HG03354 (cell line): ENCODE results near the gene IRF2.

ENCODE experiments used
- ATAC-seq: cut with Tn5 transposase; IDR thresholded peaks from one replicate; pipeline ENCODE4 v1.9.1; 2021; ENCODE audit warnings: mild to moderate bottlenecking; ENCODE audit not compliant: unreplicated experiment, poor library complexity, severe bottlenecking

IRF2 gene

DNA sequence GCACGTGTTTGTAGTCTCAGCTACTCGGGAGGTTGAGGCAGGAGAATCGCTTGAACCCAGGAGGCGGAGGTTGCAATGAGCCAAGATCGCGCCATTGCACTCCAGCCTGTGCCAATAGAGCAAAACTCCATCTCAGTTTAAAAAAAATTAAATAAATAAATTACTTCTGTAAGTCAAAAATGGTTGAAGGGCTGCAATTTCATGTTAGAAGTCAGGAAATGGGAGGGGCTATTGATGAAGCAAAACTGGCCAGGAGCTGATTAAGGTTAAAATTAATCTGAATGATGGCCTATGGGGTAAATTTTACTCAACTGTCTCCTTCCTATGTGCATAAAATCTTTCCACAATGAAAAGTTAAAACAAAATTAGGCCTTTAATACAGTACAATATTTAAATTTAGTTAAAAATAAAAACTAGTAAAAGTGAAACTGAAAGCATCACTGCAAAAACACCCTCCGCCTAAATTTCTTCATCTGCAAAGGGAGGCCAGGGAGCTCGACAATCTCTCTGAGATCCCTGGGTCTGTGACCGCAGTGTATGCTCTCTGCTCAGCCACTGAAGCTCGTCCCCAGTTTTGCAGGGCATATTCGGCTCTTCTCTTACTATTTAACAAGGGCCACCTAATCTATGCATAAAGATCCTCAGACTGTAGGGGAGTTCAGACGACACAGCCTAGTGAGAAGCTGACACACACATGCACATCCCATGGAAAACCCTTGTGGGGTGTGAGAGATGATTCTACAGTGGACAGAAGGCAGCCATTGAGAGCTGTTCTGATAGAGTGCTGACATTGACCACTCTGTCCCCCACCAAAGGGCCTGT, 57.2 kb downstream of the IRF2 start:
- peak; percentile 61 for ATAC-seq

- ATAC-seq = no peak
Observed at GRCh38 chr4:184415071-184415470, 59.3 kb downstream of the IRF2 start.

DNA sequence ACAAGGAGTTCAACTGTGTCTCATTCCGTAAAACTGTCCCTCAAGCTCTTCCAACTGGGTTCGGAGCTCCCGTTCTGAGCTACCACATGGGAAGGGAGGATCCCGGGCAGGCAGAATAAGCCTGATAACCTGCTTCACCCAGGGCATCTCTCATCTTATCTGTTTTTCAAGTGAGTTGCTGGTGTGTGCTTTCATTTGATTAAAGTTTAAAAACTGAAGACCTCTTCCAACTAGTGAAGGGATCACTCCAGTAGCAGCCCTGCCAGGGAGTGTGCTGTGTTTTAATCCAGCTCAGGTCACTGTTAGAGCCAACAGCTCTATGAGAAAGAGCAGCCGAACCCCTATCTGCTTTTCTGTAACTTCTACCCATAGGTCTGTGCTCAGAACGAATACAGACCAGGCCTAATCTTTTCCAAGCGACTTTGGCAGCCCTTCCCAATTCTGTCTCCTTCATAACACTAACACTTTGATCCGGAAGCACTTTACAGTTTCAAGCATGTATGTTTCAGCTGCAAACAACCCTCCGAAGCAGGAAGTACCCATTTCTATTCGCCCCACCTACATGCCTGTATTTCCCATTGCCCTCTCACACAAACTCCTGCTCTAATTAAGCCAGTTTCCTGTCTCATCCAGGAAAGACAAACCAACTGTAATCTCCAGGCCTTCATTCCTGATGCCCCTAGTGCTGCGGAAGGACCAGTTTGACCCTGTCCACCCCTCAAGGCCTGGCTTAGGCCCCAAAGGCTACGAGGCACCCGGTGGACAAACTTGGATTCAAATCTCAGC, 60.9 kb downstream of the IRF2 start:
- no peak for ATAC-seq

- ATAC-seq = no peak
Observed at GRCh38 chr4:184410748-184411147, 63.6 kb downstream of the IRF2 start.

DNA sequence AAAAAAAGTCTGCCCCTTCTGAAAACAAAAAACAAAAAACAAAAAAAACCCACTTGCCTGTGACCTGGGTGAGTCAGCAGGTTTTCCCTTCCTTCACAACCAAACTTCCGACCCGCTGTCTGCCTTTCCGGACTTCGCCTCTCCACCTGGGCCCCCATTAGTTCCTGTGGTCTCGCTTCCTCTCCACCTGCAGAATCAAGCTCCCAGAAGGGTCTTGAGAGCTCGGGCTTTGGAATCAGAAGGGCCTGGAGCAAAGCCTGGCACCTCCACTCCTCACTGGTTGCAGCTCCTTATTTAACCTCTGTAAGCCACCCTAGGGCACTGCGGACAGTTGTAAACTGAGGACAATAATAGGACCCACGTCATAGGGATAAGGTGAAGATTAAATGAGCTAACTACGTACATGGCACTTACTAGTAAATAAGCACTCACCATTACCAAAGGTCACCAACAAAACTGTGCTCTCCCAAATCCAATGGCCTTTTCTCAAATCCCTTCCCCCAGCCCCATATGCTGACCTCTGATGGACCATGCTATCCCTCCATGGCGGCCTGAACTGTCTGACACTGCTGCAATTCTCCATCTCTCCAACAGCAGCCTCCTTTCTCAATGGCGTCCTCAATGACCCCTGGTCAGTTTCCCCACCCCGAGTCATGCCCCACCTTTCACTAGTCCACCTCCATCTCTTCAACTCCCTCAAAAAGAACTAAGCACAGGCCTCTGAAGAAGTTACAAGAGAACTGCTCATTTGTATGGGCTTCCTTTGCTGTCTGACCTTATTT, 64.2 kb downstream of the IRF2 start:
- ATAC-seq = peak; percentile 65

DNA sequence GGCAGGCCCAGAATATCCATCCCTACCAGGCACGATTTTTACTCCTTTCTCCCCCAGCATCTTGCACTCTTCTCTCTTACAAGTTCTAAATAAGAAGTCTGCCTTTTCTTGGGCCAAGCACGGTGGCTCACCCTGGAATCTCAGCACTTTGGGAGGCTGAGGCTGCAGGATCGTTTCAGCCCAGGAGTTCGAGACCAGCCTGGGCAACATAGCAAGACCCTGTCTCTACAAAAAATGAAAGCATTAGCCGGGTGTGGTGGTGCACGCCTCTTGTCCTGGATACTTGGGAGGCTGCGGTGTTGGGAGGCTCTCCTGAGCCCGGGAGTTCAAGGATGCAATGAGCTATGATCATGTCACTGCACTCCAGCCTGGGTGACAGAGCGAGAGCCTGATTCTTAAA, 64.8 kb downstream of the IRF2 start:
- no peak for ATAC-seq

- no peak for ATAC-seq
Observed at GRCh38 chr4:184408684-184409081, 65.7 kb downstream of the IRF2 start.

- no peak for ATAC-seq
Observed at GRCh38 chr4:184408021-184408683, 66.2 kb downstream of the IRF2 start.

- no peak for ATAC-seq
Observed at GRCh38 chr4:184406958-184407391, 67.4 kb downstream of the IRF2 start.

DNA sequence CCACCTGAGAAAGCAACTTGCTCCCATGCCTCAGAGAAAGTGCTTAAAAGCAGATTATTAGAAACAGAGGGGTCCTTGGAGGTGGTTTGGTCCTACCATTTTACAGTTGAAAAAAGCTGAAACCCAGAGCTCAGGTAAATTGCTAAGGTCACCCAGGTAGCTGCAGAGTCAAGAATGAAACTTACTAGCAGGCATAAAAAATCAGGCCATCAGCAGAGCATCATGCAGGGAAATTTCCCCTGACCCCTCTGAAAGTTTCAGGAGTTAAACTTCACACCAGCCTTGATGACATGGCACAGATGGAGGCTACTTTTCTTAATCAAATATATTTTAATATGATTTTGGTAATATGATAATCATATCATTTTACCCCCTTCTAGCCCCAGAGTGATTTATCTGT, 70.3 kb downstream of the IRF2 start:
- ATAC-seq = no peak

DNA sequence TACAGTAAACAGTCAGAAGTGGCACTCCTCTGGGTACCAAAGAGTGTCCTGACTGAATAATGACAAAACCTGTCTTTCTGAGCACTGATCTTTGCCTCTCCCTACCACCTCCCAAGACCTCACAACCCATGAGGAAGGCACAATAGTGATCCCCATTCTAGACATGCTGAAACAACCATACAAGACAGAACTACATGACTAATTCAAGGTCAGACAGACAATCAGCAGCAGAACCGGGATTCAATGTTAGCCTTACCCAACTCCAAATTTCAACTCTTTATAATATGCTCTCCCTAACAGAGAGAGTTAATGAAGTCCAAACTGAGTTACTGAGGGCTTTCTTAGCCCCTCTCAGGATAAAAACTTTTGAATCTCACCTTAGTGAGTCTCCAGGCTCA, 71.0 kb downstream of the IRF2 start:
- no peak for ATAC-seq

DNA sequence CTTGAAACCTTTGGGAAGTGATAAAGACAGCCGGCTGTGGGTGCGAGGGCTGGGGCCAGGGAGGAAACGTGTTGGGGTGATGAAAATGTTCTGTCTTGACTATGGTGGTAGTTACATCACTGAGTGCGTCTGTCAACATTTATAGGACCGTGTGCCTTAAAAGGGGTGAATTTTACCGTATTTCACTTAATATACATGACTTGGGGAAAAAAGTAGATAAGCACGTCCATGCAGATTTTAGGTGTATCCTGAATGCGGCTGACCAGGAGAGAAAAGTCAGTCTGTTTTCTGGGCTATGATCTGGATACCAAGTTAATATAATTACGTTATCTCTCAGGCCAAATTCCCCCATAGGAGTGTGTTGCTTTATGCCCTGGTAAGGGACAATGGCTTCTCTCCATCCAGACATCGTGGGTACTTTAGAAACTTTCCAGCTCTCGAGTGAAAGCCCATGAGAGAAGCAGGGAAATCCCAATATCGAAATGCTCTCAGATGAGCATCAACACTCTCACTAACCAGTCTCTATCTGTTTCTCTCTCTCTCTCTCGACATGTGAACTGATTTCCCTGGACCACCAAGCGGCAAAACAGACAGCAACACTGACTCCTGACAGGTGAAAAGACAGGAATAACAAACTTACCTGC, 71.5 kb downstream of the IRF2 start:
- no peak for ATAC-seq

- no peak for ATAC-seq
Observed at GRCh38 chr4:184402239-184402638, 72.1 kb downstream of the IRF2 start.

DNA sequence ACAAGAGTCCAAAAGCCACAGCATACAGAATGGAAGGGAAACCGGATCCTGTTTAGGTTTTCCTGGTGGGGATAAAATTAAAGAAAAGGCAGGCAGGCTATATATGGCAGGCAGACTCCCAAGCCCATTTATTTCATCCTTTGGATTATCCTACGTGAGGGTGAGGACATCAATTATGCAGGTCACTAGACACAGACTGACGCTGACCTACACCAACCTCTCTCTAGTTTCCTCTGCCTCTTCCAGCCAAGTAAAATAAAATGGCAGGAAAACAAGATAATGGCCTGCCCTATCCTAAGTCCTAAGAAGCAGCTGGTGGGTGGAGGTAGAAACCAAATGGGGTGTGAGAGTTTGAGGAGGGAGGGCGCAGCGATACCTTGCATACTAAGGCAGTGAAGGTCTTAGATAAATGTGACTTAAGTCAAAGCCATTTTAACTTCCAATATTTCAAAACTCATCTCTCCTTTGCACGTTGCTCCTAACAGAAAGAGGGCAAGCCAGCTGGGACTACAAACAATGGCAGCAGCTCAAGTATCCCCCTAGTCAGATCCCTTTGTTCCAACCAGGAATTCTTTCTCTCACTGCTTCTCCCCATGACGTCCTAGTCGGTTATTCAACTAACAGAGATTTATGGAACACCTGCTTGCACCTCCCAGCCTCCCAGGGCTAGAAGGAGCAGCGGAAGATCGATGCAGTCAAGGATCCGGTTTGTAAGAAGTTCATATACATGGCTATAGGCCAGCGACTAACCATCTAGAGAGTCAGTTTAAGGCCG, 72.8 kb downstream of the IRF2 start:
- no peak for ATAC-seq

DNA sequence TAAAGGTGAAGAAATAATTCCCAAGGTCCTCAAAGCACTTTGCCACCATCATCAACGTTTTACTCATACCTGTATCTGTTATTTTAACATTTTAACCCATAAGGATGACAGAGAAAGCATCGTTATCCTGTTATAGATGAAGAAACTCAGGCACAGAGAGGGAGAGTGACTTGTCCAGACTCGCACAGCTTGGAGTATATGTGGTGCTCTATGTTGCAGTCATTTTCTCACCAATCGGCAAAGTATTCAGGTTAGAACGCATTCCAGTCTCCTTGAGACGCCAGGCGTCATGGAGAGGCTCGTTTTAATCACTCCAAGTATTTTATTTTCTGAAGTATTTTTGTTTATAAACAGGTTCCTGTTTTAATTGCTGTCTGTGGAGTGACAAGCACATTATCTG, 73.5 kb downstream of the IRF2 start:
- no peak for ATAC-seq

DNA sequence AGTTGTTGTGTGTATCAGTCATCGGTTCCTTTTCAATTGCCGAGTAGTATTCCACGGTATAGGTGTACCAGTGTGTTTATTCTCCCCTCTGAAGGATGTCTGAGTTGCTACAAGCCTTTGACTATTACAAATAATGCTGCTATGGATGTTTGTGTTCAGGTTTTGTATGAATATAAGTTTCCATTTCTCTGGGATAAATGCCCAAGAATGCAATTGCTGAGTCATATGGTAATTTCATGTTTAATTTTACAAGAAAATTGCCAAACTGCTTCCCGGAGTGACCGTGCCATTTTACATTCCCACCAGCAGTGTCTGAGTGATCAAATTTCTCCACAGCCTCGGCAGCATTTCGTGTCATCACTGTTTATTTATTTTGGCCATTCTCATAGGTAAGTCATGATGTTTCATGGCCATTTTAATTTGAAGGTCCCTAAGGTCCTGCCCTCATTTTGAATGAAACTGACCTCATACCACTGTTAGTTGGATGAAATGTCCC, 73.9 kb downstream of the IRF2 start:
- no peak for ATAC-seq

GRCh38 chr4:184399512-184399908, 74.8 kb downstream of the IRF2 start:
- no peak for ATAC-seq

DNA sequence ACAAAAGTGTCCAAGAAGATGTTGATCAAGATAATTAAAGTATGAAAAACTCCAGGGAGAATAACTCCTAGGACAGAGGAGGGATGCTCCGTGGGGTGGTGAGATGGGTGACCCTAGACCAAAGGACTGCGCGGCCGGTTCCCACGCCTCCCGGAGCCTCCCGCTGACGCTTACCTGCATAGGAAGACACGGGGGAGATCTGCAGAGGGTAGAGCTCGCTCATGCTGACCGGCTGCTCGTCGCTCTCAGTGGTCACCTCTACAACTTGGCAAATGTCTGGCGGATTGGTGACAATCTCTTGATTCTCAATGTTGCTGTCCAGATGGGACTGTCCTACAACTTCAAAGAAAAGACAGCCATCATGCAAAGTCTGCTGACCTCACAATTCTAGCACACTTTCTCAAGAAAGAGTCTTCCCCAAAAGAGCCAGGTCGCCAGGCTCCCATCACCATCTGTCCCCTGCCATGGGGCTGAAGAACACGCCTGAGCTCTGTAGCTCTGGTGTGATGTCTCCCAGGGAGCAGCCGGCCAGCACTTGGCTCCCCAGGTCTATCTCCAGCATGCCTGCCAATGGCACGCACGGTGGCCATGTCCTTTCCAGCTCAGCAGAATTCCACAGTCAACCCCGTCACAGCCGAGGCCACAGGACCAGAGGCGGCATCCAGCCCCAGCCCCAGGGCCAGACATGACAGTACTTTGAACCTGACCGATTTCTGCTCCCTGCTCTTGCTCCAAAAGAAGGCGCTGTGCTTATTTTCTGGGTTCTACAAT, 75.4 kb downstream of the IRF2 start:
- no peak for ATAC-seq
